Breast epithelium (tissue), 3 donors: Measurements from ENCODE around the gene ZSCAN1.

Source experiments
- POLR2A ChIP-seq: fragments of 450-650 bp; IDR thresholded peaks from one replicate; pipeline ENCODE4 v1.6.1; 2016; ENCODE audit warnings: antibody characterized with exemption, mild to moderate bottlenecking, moderate library complexity
- POLR2AphosphoS5 ChIP-seq, 3 donors: sonication (generic); formaldehyde crosslinking; IDR thresholded peaks; one replicate each; pipeline ENCODE4 v1.6.1; 2017; ENCODE audit warnings: antibody characterized with exemption in 3 of 3
- TF ChIP-seq, protein P1 (sequence below), 3 donors: fragments of 450-650 bp; IDR thresholded peaks; one replicate each; pipeline ENCODE4 v1.5.1; 2016 to 2017; ENCODE audit warnings: antibody characterized with exemption in 3 of 3, mild to moderate bottlenecking in 3 of 3, moderate library complexity in 3 of 3

GRCh38 chr19:58056261-58056660, 22.4 kb downstream of the ZSCAN1 start:
- TF ChIP-seq, protein P1, sequence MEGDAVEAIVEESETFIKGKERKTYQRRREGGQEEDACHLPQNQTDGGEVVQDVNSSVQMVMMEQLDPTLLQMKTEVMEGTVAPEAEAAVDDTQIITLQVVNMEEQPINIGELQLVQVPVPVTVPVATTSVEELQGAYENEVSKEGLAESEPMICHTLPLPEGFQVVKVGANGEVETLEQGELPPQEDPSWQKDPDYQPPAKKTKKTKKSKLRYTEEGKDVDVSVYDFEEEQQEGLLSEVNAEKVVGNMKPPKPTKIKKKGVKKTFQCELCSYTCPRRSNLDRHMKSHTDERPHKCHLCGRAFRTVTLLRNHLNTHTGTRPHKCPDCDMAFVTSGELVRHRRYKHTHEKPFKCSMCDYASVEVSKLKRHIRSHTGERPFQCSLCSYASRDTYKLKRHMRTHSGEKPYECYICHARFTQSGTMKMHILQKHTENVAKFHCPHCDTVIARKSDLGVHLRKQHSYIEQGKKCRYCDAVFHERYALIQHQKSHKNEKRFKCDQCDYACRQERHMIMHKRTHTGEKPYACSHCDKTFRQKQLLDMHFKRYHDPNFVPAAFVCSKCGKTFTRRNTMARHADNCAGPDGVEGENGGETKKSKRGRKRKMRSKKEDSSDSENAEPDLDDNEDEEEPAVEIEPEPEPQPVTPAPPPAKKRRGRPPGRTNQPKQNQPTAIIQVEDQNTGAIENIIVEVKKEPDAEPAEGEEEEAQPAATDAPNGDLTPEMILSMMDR (IDR thresholded peaks at IDR 0.05), result no peak
- TF ChIP-seq POLR2A (no peak), POLR2AphosphoS5 (IDR thresholded peaks at IDR 0.05) (no peak)
